ENCODE results near the gene CLCN1. TPM values are rescaled to one million over a fixed set of nuclear protein-coding genes. Genes with fewer than 3 reads are reported as not detected.

CLCN1 gene
- total RNA-seq (not detected in 2 replicates), polyA plus RNA-seq (not detected in 2 replicates), polyA minus RNA-seq (not detected in 2 replicates), Bru-seq, nascent RNA (percentile 5 among the genes with signal in this experiment), BruChase-seq, experiment 1, labeled RNA remaining after a 6-hour chase (percentile 17 among the genes with signal in this experiment), BruChase-seq, experiment 2, labeled RNA remaining after a 2-hour chase (percentile 8 among the genes with signal in this experiment)
- not detected in 2 replicates for polyA plus RNA-seq (2011; cell fraction: cytosol; rRNA removed)
- not detected in 2 replicates for polyA plus RNA-seq (2011; cell fraction: nucleus; rRNA removed)
- not detected in 2 replicates for polyA plus RNA-seq (2012)
- not detected for polyA minus RNA-seq (2011; cell fraction: cytosol; rRNA and poly(A)+ RNA removed)
- not detected in 2 replicates for polyA minus RNA-seq (2011; cell fraction: nucleus; rRNA and poly(A)+ RNA removed)
- long read RNA-seq, result 0 reads

- Histone ChIP-seq H3K79me2 (ENCODE audit: control insufficient read depth, insufficient read depth, low read length) (no peaks in the 10 kb centered on the region), H3K27me3 (ENCODE audit: control insufficient read depth in 2 of 2, insufficient read depth in 2 of 2, low read length in 2 of 2) (peaks cover 0 to 1% of the 10 kb centered on the region in 2 experiments), H3K4me2 (ENCODE audit: insufficient read depth, low read length) (no peak within 1 kb of the TSS), H3K36me3 (ENCODE audit: control insufficient read depth in 2 of 2, extremely low read depth in 1 of 2, insufficient read depth in 2 of 2, low read length in 2 of 2) (no peaks in the 10 kb centered on the region), H3K9me1 (replicated peaks; ENCODE audit: control insufficient read depth, extremely low read depth, insufficient read depth, low read length) (no peaks in the 10 kb centered on the region), H3K4me3 (replicated peaks in 1 of 3; ENCODE audit: insufficient read depth in 1 of 3, low read depth in 1 of 3, low read length in 3 of 3) (no peak within 1 kb of the TSS), H2AFZ (ENCODE audit: low read depth, low read length) (no peak within 1 kb of the TSS), H3K4me1 (ENCODE audit: control insufficient read depth, extremely low read depth, insufficient read depth, low read length) (no peaks in the 10 kb centered on the region), H4K20me1 (replicated peaks; ENCODE audit: control insufficient read depth, extremely low read depth, insufficient read depth, low read length) (no peaks in the 10 kb centered on the region), H3K27ac (ENCODE audit: insufficient read depth, low read depth, low read length) (no peak within 1 kb of the TSS), H3K9me3 (replicated peaks; ENCODE audit: control insufficient read depth, insufficient read depth, low read length) (no peaks in the 10 kb centered on the region), H3K9ac (replicated peaks; ENCODE audit: extremely low read depth, insufficient read depth, low read length) (no peak within 1 kb of the TSS)
- no peak for DNase-seq (ENCODE audit: low read depth, low spot score)
- TF ChIP-seq POLR2A (IDR thresholded peaks at IDR 0.05; ENCODE audit: low read depth, low read length) (no peak), EZH2 (IDR thresholded peaks at IDR 0.05; ENCODE audit: borderline replicate concordance, low read depth, low read length, severe bottlenecking) (no peak)
- FAIRE-seq, result no peak
- ChIA-PET POLR2A (no interaction called here), CTCF (no interaction called here)
- dilution Hi-C loops (cut with MboI; ENCODE audit: extremely low pct_ligation_motif_present, low sequenced_read_pairs), result no loop called here
- no TSS peak for BruUV-seq (replicated peaks)
- intact Hi-C loops (cut with micrococcal nuclease), result no loop called here
These were observed at the start of gene CLCN1 for GRCh38 chr7:143315776-143316175. CLCN1 (plus strand) TSS chr7:143316111; CDS start chr7:143316213, 102 bp downstream.

- dilution Hi-C loops (cut with MboI; ENCODE audit: extremely low pct_ligation_motif_present, low sequenced_read_pairs), result no loop called here
- FAIRE-seq, result no peak
- Histone ChIP-seq H3K9me3 (replicated peaks; ENCODE audit: control insufficient read depth, insufficient read depth, low read length) (no peaks in the 10 kb centered on the region), H3K4me2 (ENCODE audit: insufficient read depth, low read length) (no peak overlapping the region), H3K27me3 (ENCODE audit: control insufficient read depth in 2 of 2, insufficient read depth in 2 of 2, low read length in 2 of 2) (no peaks in the 10 kb centered on the region), H3K9ac (replicated peaks; ENCODE audit: extremely low read depth, insufficient read depth, low read length) (no peak overlapping the region), H3K27ac (ENCODE audit: insufficient read depth, low read depth, low read length) (no peak overlapping the region), H3K79me2 (ENCODE audit: control insufficient read depth, insufficient read depth, low read length) (peaks cover 2% of the 10 kb centered on the region), H3K36me3 (ENCODE audit: control insufficient read depth in 2 of 2, extremely low read depth in 1 of 2, insufficient read depth in 2 of 2, low read length in 2 of 2) (peaks cover 10 to 24% of the 10 kb centered on the region in 2 experiments), H3K9me1 (replicated peaks; ENCODE audit: control insufficient read depth, extremely low read depth, insufficient read depth, low read length) (no peaks in the 10 kb centered on the region), H2AFZ (ENCODE audit: low read depth, low read length) (no peak overlapping the region), H4K20me1 (replicated peaks; ENCODE audit: control insufficient read depth, extremely low read depth, insufficient read depth, low read length) (no peaks in the 10 kb centered on the region), H3K4me1 (ENCODE audit: control insufficient read depth, extremely low read depth, insufficient read depth, low read length) (peaks cover 4% of the 10 kb centered on the region), H3K4me3 (replicated peaks in 1 of 3; ENCODE audit: insufficient read depth in 1 of 3, low read depth in 1 of 3, low read length in 3 of 3) (no peak overlapping the region)
- ChIA-PET CTCF (no interaction called here), POLR2A (no interaction called here)
- TF ChIP-seq FOS (IDR thresholded peaks at IDR 0.05; ENCODE audit: borderline replicate concordance, insufficient read depth, low read length) (no peak), GATA2 (IDR thresholded peaks at IDR 0.05; ENCODE audit: insufficient read depth, insufficient read length, low read depth, low read length) (no peak), CTCF (IDR thresholded peaks at IDR 0.05; ENCODE audit: extremely low read depth in 1 of 2, insufficient read depth in 1 of 2, low read depth in 1 of 2, low read length in 2 of 2) (no peak), JUN (IDR thresholded peaks at IDR 0.05; ENCODE audit: borderline replicate concordance, insufficient read depth, insufficient read length, low read depth) (no peak), POLR2AphosphoS5 (IDR thresholded peaks at IDR 0.05; ENCODE audit: insufficient read depth, low read depth, low read length) (no peak), MYC (IDR thresholded peaks at IDR 0.05; ENCODE audit: low read depth, low read length) (no peak), EZH2 (IDR thresholded peaks at IDR 0.05; ENCODE audit: borderline replicate concordance, low read depth, low read length, severe bottlenecking) (no peak), POLR2A (IDR thresholded peaks at IDR 0.05; ENCODE audit: low read depth, low read length) (no peak), MAX (IDR thresholded peaks at IDR 0.05; ENCODE audit: insufficient read depth, insufficient read length) (no peak)
- DNase-seq (ENCODE audit: low read depth, low spot score), result no peak
- intact Hi-C loops (cut with micrococcal nuclease), result no loop called here
- no TSS peak for BruUV-seq (replicated peaks)
These were observed 46.7 kb upstream of the CLCN1 start for GRCh38 chr7:143269251-143269650.
